Ecto neural progenitor cell (in vitro differentiated cells): ENCODE data around the gene LGR5.
A peak's percentile ranks its signal among the peaks of the same experiment; 100 is the strongest.

Source experiments
- DNase-seq: peaks from one replicate; pipeline ENCODE4 v3.0.0-alpha.2; 2018; ENCODE audit warnings: low spot score

LGR5 gene

DNA sequence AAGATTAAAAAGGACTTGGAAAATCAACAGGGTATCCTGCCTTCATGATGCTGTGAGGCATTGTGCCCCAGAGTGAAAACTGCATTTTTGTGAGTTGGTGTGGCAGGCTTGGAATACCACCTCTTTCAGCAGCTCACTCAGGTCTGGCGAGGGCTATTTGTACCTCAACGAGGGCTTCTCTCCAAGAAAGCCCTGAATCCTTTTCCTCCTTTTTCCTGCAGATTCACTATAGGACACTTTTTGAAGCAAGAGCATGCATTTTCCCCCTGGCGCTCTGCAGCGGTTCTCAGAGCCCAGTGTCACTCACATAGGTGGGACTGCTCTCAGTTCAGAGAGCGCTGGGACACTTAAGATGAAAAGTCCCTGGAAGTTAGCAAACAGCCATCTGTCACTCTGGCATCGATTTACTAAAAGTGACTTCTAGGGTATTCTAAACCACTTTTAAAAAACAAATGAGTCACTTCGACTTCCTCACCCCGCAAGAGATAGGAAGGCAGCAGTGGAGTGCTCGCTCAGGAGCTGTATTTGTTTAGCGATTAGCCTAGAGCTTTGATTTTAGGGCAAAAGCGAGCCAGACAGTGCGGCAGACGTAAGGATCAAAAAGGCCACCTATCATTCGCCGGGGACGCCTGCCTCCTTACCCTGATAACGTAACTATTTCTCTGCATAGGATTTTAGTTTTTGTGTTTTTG, 782 bp upstream of the LGR5 start:
- DNase-seq = no peak

GRCh38 chr12:71439362-71439612, 311 bp upstream of the LGR5 start:
- DNase-seq = no peak

GRCh38 chr12:71440345-71440762, 756 bp downstream of the LGR5 start:
- DNase-seq = peak; percentile 66

GRCh38 chr12:71440763-71441748, 1.5 kb downstream of the LGR5 start:
- DNase-seq = no peak

DNA sequence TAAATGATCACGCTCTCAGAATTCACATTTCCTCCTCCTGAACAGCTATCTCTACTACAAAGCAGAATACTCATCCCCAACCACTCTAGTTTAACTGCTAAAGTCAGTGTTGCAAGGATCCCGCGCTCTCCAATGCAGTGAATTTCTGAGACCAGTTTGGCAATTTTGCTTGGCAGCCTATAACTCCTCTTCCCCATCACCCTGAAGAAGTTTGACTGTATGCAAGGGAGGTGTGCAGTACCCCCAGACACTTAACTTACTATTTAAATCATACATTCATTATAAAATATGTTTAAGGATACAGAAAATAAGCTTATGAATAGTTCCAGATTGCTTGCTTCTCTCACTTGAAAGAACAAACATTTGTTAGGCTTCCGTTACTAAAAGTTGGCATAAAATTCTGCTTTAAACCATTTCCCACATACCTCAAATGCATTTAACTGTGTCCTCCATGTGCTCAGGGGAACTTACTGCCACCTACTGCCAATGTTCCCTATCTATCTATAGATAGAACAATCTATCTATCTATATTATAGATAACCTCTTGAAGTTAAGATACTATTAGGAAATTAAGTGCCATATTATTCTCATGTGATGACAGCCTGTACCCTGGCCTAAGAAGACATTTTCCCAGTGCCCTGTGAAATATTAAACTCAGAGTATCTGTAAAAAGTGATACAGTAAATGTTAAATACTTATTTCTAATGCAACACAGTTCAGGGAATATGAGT, 2.4 kb downstream of the LGR5 start:
- no peak for DNase-seq

DNA sequence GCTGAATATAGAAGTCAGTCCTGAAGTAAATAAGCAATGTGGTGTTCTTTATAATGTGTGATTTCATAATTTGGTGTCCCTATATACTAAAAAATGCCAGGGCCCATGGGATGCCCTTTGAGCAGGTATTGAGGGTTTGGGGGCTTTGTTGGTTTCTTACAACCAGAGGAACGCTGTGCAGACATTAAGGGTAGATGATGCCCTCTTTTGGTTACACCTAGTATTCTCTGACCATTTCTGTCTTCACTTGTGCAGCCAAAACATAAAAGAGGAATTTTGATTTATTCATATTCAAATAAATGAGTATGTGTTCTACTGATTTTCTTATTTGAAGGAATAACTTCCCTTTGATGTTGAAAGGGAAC, 3.0 kb downstream of the LGR5 start:
- no peak for DNase-seq

GRCh38 chr12:71445071-71445470, 5.5 kb downstream of the LGR5 start:
- no peak for DNase-seq

GRCh38 chr12:71447691-71448132, 8.1 kb downstream of the LGR5 start:
- DNase-seq = no peak

DNA sequence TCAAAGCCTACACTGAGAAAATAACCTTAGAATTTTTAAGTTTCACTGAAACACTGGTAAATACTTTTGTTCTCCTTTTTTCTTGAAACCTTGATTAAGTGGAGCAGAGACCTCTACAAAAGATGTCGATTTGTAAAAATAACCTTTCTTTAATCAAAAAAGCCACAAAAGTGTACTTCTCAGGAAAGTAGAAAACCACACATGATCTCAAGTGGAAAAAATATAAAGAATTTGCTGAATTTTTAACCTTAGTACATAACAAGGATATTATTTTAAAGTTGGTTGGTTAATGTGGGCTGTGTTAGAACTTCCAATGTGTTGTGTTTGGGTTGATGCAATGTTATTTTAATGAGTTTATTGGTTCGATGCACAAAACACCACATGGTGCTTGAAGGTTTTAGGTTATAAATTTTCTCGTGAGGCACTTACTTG, 8.6 kb downstream of the LGR5 start:
- no peak for DNase-seq

GRCh38 chr12:71449373-71450070, 9.9 kb downstream of the LGR5 start:
- DNase-seq = no peak

- no peak for DNase-seq
These were observed 12.4 kb downstream of the LGR5 start for GRCh38 chr12:71452006-71452405.

DNA sequence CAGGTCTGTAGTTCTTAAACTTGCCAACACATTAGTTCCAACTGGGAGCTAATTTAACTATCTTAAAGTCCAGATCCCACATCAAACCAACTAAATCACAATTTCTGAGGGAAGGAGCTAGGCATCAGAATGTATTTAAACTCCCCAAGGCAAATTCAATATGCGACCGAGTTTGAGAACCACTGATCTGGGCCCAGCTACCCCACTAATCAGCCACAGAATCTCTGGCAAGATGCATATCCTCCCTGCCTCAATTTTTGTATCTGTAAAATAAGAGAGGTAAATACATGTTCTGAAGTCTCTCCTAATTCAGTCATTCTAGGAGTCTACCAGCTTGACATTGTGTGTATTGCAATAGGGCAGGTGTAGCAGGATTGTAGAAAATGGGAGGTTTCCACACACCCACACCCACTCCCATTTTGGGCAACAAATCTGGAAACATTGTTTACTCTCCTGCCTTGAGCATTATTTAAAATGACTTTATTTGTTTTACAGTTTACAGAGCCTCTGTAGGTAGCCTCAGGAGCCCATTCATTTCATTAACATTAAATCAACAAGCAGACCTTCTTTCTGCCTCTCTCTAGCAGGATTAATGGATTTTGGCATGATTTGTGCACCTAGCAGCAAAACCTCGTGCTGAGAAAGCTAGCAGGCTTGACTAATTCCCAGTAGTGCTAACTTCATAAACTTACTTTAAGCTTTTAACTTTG, 15.6 kb downstream of the LGR5 start:
- no peak for DNase-seq

GRCh38 chr12:71456316-71456715, 16.7 kb downstream of the LGR5 start:
- DNase-seq = no peak

GRCh38 chr12:71456990-71457389, 17.4 kb downstream of the LGR5 start:
- no peak for DNase-seq

DNA sequence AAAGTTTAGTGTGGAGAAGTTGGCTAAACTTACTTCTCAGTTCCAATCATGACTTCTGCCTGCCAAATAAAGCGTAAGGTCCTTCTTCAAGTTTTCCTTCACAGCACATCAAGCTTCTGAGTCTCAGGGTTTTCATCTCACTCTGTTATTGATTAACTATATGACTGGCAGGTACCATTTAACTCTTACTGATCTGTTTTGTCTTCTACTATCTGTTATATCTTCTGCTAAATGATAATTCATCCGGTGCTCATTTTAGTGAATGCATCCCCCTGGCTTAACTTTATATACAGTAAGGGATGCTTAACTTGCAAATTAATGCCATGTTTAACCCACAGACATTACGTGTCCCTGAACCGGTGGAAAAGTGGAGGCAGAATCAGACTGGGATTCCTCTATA, 20.7 kb downstream of the LGR5 start:
- no peak for DNase-seq

DNA sequence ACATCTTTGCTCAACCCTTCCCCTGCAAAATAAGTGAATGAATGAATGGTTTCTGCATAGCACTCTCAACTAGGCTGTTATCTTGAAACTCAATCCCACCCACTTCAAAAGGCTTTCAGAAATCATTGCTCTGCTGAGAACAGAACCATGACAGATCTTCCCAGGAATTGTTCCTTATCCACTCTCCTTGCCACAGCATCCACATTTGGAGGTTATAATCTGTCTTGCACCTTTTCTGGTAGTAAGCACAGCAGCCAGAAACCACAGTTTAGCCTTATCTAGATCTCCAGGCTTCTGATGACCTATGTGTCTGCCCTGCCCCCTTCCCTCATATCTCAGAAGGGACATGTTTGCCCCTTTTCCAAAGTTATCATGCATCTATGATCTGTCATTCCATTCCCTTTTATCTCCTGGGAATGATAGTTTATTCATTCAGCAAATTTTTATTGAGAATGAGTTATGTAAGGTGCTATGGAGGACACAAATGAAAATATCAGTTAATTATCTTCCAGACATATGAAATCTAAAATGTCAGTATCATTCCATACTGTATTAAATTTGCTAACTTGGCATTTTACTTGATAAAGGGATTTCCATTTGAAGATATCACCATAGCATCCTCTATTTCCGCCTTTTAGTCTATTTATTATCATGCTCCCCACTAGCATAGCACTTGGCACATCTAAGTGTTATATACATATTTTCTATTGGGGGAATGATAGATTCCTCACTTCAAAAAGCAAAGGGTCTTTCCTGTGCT, 21.4 kb downstream of the LGR5 start:
- no peak for DNase-seq

DNA sequence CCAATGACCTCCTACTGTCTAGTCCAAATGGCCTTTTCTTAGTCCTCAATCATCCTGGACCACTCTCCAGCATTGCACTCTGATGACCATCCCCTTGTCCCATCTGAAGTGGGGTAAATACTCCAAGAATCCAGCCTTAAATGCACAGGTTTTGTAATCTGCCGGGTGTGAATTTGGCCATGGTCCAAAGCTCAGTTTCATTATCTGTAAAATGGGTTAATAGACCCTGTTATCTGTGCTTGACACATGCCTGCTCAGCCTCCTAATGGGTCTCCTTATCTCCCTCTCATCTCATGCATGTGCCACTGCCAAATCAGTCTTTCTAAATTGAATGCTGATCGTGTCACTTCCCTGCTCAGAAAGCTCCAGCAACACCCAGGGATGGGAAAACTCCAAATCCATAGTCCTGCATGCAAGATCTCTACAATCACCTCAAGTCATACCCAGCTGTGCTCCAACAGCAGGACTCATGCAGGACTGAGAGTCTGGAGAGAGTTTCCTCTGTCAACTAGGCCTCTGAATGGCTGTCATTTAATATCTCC, 22.3 kb downstream of the LGR5 start:
- DNase-seq = no peak

- DNase-seq = no peak
These were observed 26.2 kb downstream of the LGR5 start for GRCh38 chr12:71465796-71466195.

DNA sequence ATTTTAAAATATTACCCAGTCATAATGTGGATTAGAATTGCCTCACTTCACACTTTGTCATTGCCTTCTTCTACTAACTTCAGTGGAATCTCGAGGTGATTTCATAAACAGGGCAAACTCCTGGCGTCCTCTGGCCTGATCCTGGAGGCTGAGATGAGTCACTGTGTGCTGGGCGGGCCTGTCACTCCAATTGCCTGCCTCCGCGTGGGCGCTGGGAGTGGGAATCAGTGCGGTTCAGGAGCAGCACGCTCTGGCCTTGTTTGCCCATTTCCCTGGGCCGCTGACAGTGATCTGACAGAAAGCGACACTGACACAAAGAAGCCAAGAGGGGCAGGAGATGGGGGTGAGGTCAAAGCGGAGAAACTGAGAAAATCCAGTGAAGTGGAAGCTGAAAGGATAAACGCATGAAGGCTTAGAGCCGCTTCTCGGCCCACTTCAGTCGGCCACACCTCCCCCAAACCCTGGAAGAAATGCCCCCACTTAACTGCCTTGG, 29.7 kb downstream of the LGR5 start:
- DNase-seq = peak; percentile 83

- DNase-seq = no peak
These were observed 32.9 kb downstream of the LGR5 start for GRCh38 chr12:71472441-71472911.
